ENCODE results near the gene ATP6AP2.
"Not testable (repeated sequence)": the region's sequence is repeated elsewhere in the genome, so short reads cannot be mapped to it uniquely, and the experiment has no call there.

GRCh38 chrX:40582178-40582577 is 1.4 kb downstream of the ATP6AP2 start:
- TF ChIP-seq CTCF, POLR2A (IDR thresholded peaks at IDR 0.05): not testable (repeated sequence)

Data from ovary (tissue), 3 donors.